Measurements from ENCODE around the gene ADGRG2.

ADGRG2 gene

GRCh38 chrX:18995221-18995620 is 127.0 kb downstream of the ADGRG2 start:
- DNase-seq (ENCODE audit: low read depth in 1 of 2, low spot score in 1 of 2) = no peak
- Histone ChIP-seq H3K27ac (replicated peaks) (no peak overlapping the region), H3K4me3 (replicated peaks; ENCODE audit: insufficient read depth, low read length) (no peak overlapping the region), H3K27me3 (ENCODE audit: insufficient read depth, poor library complexity, severe bottlenecking) (no peaks in the 10 kb centered on the region)
- TF ChIP-seq REST (IDR thresholded peaks at IDR 0.05; ENCODE audit: insufficient replicate concordance, low read depth) (no peak), SPI1 (IDR thresholded peaks at IDR 0.05; ENCODE audit: borderline replicate concordance, low read depth) (no peak), POLR2AphosphoS5 (IDR thresholded peaks at IDR 0.05; ENCODE audit: low read depth) (no peak), GABPA (IDR thresholded peaks at IDR 0.05; ENCODE audit: low read depth) (no peak), CTCF (IDR thresholded peaks at IDR 0.05; ENCODE audit: insufficient read depth, low read length) (no peak)

GRCh38 chrX:18994713-18995112 is 127.6 kb downstream of the ADGRG2 start:
- Histone ChIP-seq H3K27ac (replicated peaks) (no peak overlapping the region), H3K4me3 (replicated peaks; ENCODE audit: insufficient read depth, low read length) (no peak overlapping the region), H3K27me3 (ENCODE audit: insufficient read depth, poor library complexity, severe bottlenecking) (no peaks in the 10 kb centered on the region)
- no peak for DNase-seq (ENCODE audit: low read depth in 1 of 2, low spot score in 1 of 2)
- TF ChIP-seq CTCF (IDR thresholded peaks at IDR 0.05; ENCODE audit: insufficient read depth, low read length) (no peak), REST (IDR thresholded peaks at IDR 0.05; ENCODE audit: insufficient replicate concordance, low read depth) (no peak), GABPA (IDR thresholded peaks at IDR 0.05; ENCODE audit: low read depth) (no peak), POLR2AphosphoS5 (IDR thresholded peaks at IDR 0.05; ENCODE audit: low read depth) (no peak), SPI1 (IDR thresholded peaks at IDR 0.05; ENCODE audit: borderline replicate concordance, low read depth) (no peak)

GRCh38 chrX:18992829-18993228 is 129.4 kb downstream of the ADGRG2 start:
- H3K27ac ChIP-seq (replicated peaks) = no peak overlapping the region

More at GRCh38 chrX:18992829-18993228, 129.4 kb downstream of the ADGRG2 start:
- Histone ChIP-seq H3K4me3 (replicated peaks; ENCODE audit: insufficient read depth, low read length) (no peak overlapping the region), H3K27me3 (ENCODE audit: insufficient read depth, poor library complexity, severe bottlenecking) (no peaks in the 10 kb centered on the region)
- TF ChIP-seq GABPA (IDR thresholded peaks at IDR 0.05; ENCODE audit: low read depth) (no peak), CTCF (IDR thresholded peaks at IDR 0.05; ENCODE audit: insufficient read depth, low read length) (no peak), REST (IDR thresholded peaks at IDR 0.05; ENCODE audit: insufficient replicate concordance, low read depth) (no peak), POLR2AphosphoS5 (IDR thresholded peaks at IDR 0.05; ENCODE audit: low read depth) (no peak)
- DNase-seq (ENCODE audit: low read depth in 1 of 2, low spot score in 1 of 2) = no peak
